HepG2 (cell line): ENCODE measurements around the gene MEI1. TPM values are rescaled to one million over a fixed set of nuclear protein-coding genes. Genes with fewer than 3 reads are reported as not detected.

Source experiments
- ATAC-seq: fragments of 200-7000 bp; cut with Tn5 transposase; 3 replicates; pipeline ENCODE4 v1.9.1; 2020; ENCODE audit warnings: mild to moderate bottlenecking, moderate library complexity
- BruUV-seq: library from RNA; stranded (reverse); fragments of 400-500 nt; replicated peaks from 2 replicates; lab custom pipeline; 2021; lab: Mats Ljungman, UMichigan
- CTCF ChIA-PET: fragments of 300-600 bp; formaldehyde crosslinking; extraction: SDS; loops from one replicate; lab custom pipeline; 2021; ENCODE audit warnings: low total read pairs, inconsistent platforms, low intra/inter-chr PET ratio; lab: Yijun Ruan, JAX
- POLR2A ChIA-PET: fragments of 350-600 bp; sonication (Branson Sonifier 250); formaldehyde crosslinking; loops from one replicate; lab custom pipeline; 2020; ENCODE audit warnings: antibody characterized with exemption, inconsistent platforms; lab: Yijun Ruan, JAX
- DNase-seq: peaks from one replicate; pipeline ENCODE4 v3.0.0-alpha.2; 2015; ENCODE audit warnings: low spot score
- FAIRE-seq: peaks from 3 replicates; lab custom pipeline; 2011; peaks lifted over from hg19 to GRCh38; lab: Jason Lieb, UNC
- H2AFZ ChIP-seq: one replicate; pipeline ENCODE4 v1.6.1; 2011; ENCODE audit warnings: low read length, inconsistent platforms
- H3K27ac ChIP-seq: fragments of 300-600 bp; 3 replicates; pipeline ENCODE4 v1.8.0; 2011; ENCODE audit warnings: mixed run types, mild to moderate bottlenecking, mixed read lengths, low read length, inconsistent platforms; ENCODE audit not compliant: insufficient read depth; ENCODE audit errors: extremely low read length
- H3K27me3 ChIP-seq, 2 experiments: fragments of 200-600 bp in 1 of 2; 2 replicates in 1 of 2; 3 replicates in 1 of 2; pipeline versions ENCODE4 v1.6.0 to v1.8.0; 2011; ENCODE audit warnings: low read length in 2 of 2, mild to moderate bottlenecking in 2 of 2, moderate library complexity in 2 of 2, inconsistent platforms in 1 of 2; ENCODE audit not compliant: insufficient read depth in 2 of 2, control insufficient read depth in 1 of 2
- H3K36me3 ChIP-seq, 2 experiments: fragments of 200-600 bp in 1 of 2; replicated peaks in 1 of 2; 2 replicates in 1 of 2; 3 replicates in 1 of 2; pipeline versions ENCODE4 v1.5.1 to v1.8.0; 2011; ENCODE audit warnings: low read length in 2 of 2, inconsistent platforms in 1 of 2; ENCODE audit not compliant: insufficient read depth in 2 of 2, control insufficient read depth in 1 of 2
- H3K4me1 ChIP-seq: 2 replicates; pipeline ENCODE4 v1.5.1; 2012; ENCODE audit warnings: low read length, inconsistent platforms; ENCODE audit not compliant: insufficient read depth
- H3K4me2 ChIP-seq: 2 replicates; pipeline ENCODE4 v1.6.0; 2011; ENCODE audit warnings: low read depth, low read length, inconsistent platforms
- H3K4me3 ChIP-seq, 3 experiments: fragments of 200-600 bp in 1 of 3; sonication (generic), shearing (Covaris generic) in 1 of 3; replicated peaks in 1 of 3; 2 replicates each; pipeline ENCODE4 v1.5.1; 2011 to 2016; ENCODE audit warnings: low read length in 3 of 3, inconsistent platforms in 2 of 3, low read depth in 2 of 3, mild to moderate bottlenecking in 2 of 3, control low read depth in 1 of 3, mixed read lengths in 1 of 3; ENCODE audit not compliant: insufficient read depth in 1 of 3
- H3K79me2 ChIP-seq: one replicate; pipeline ENCODE4 v1.6.1; 2011; ENCODE audit warnings: low read length, inconsistent platforms; ENCODE audit not compliant: insufficient read depth
- H3K9ac ChIP-seq: 2 replicates; pipeline ENCODE4 v1.6.0; 2011; ENCODE audit warnings: mild to moderate bottlenecking, low read depth, low read length, inconsistent platforms; ENCODE audit not compliant: insufficient read depth
- H3K9me3 ChIP-seq: 2 replicates; pipeline ENCODE4 v1.5.1; 2012; ENCODE audit warnings: mild to moderate bottlenecking, low read length
- H4K20me1 ChIP-seq: 2 replicates; pipeline ENCODE4 v1.6.0; 2011; ENCODE audit warnings: inconsistent platforms, mild to moderate bottlenecking, low read length, moderate library complexity; ENCODE audit not compliant: insufficient read depth
- FLYWCH1 ChIP-seq: sonication (generic); formaldehyde crosslinking; IDR thresholded peaks from 2 replicates; pipeline ENCODE4 v1.8.1; 2023; ENCODE audit warnings: mild to moderate bottlenecking, missing genetic modification reagents
- HOXA7 ChIP-seq: sonication (generic); formaldehyde crosslinking; IDR thresholded peaks from 2 replicates; pipeline ENCODE4 v1.8.1; 2022; ENCODE audit warnings: mild to moderate bottlenecking, missing genetic modification reagents, moderate library complexity
- NCOA2 ChIP-seq: sonication (generic); formaldehyde crosslinking; IDR thresholded peaks from 2 replicates; pipeline ENCODE4 v1.8.0; 2022; ENCODE audit warnings: inconsistent platforms
- PBX3 ChIP-seq: sonication (generic); formaldehyde crosslinking; IDR thresholded peaks from 2 replicates; pipeline ENCODE4 v1.8.1; 2023; ENCODE audit warnings: missing genetic modification reagents, inconsistent platforms, borderline replicate concordance
- RFX3 ChIP-seq: IDR thresholded peaks from 2 replicates; pipeline ENCODE4 v1.6.1; 2016; ENCODE audit warnings: missing biosample characterization, missing genetic modification reagents
- TRIM22 ChIP-seq: fragments of 450-650 bp; IDR thresholded peaks from 2 replicates; pipeline ENCODE4 v1.6.1; 2017
- ZMYM4 ChIP-seq: sonication (generic); formaldehyde crosslinking; IDR thresholded peaks from 2 replicates; pipeline ENCODE4 v1.8.1; 2023; ENCODE audit warnings: mild to moderate bottlenecking, missing genetic modification reagents
- ZNF343 ChIP-seq: sonication (generic); formaldehyde crosslinking; IDR thresholded peaks from 2 replicates; pipeline ENCODE4 v1.4.0; 2020; ENCODE audit warnings: mild to moderate bottlenecking, missing genetic modification reagents
- ZNF496 ChIP-seq: sonication (generic); formaldehyde crosslinking; IDR thresholded peaks from 2 replicates; pipeline ENCODE4 v1.8.1; 2023; ENCODE audit warnings: mild to moderate bottlenecking, moderate library complexity, missing genetic modification reagents; ENCODE audit not compliant: insufficient replicate concordance
- ZNF546 ChIP-seq: sonication (generic); formaldehyde crosslinking; conservative IDR thresholded peaks from 2 replicates; pipeline ENCODE4 v1.8.1; 2023; ENCODE audit warnings: mild to moderate bottlenecking, missing genetic modification reagents
- WGBS: methylation state at CpG from one replicate; pipeline ENCODE4 v1.1.6; 2017; ENCODE audit warnings: low lambda C conversion rate; 5-methylcytosine and 5-hydroxymethylcytosine counted together
- in situ Hi-C: cut with HindIII; loops from 2 replicates; pipeline ENCODE4 v1.10.0; 2017; ENCODE audit warnings: low pct_unique_long_range_greater_than_20kb; ENCODE audit not compliant: extremely low pct_ligation_motif_present
- intact Hi-C: fragments of 100-400 bp; cut with micrococcal nuclease; formaldehyde crosslinking; loops from one replicate; pipeline ENCODE4 v1.10.0; 2022; ENCODE audit not compliant: unreplicated experiment
- polyA plus RNA-seq, 8 experiments: library from polyadenylated mRNA; depleted of rRNA in 3 of 8; stranded (reverse) in 7 of 8; unstranded in 1 of 8; fragments of >200 nt; fragmentation: Illumina TruSeq in 4 of 8; extraction: Trizol in 4 of 8; gene quantifications; 2 replicates each; pipeline versions ENCODE4 v1.2.1 to v1.2.3, GENCODE V29; 2011 to 2016; ENCODE audit warnings: low read depth in 4 of 8, missing spikeins in 1 of 8, mixed read lengths in 1 of 8; ENCODE audit not compliant: insufficient read depth in 1 of 8
- total RNA-seq, 5 experiments: library from RNA; depleted of rRNA; stranded (reverse); fragments of >200 nt; fragmentation: Illumina TruSeq; extraction: Trizol; gene quantifications; 2 replicates each; pipeline ENCODE4 v1.2.3, GENCODE V29; 2016; ENCODE audit warnings: low read depth in 1 of 5
- TF ChIP-seq, protein P1 (sequence below): sonication (generic); formaldehyde crosslinking; conservative IDR thresholded peaks from 2 replicates; pipeline ENCODE4 v1.4.0; 2020; ENCODE audit warnings: missing genetic modification reagents
- TF ChIP-seq, protein P2 (sequence below): sonication (generic); formaldehyde crosslinking; IDR thresholded peaks from 2 replicates; pipeline ENCODE4 v1.4.0; 2020; ENCODE audit warnings: missing genetic modification reagents
- TF ChIP-seq, protein P3 (sequence below): sonication (generic); formaldehyde crosslinking; IDR thresholded peaks from 2 replicates; pipeline ENCODE4 v1.8.0; 2022; ENCODE audit warnings: mild to moderate bottlenecking, missing genetic modification reagents, moderate library complexity

Gene MEI1
- total and polyA plus RNA-seq, 2 of the 13 experiments (the other 11 are each of a cell fraction or from before 2014, with no cell fraction given): 0.75 to 1.9 TPM

GRCh38 chr22:41775338-41775737, 76.0 kb downstream of the MEI1 start:
- Histone ChIP-seq H3K36me3 (no peaks in the 10 kb centered on the region), H3K4me3 (no peak overlapping the region), H3K79me2 (no peaks in the 10 kb centered on the region), H3K27me3 (peaks cover 0 to under 1% of the 10 kb centered on the region in 2 experiments; a peak in 3 of 5 replicates), H3K9me3 (no peaks in the 10 kb centered on the region), H3K9ac (no peak overlapping the region), H3K27ac (no peak overlapping the region), H2AFZ (no peak overlapping the region), H3K4me2 (no peak overlapping the region), H3K4me1 (no peaks in the 10 kb centered on the region), H4K20me1 (no peaks in the 10 kb centered on the region)
- WGBS: 27% methylated on average over 5 of the region's 5 CpGs
- POLR2A ChIA-PET: no interaction called here
- in situ Hi-C loops (no loop called here), intact Hi-C loops (no loop called here)
- FAIRE-seq (no peak), DNase-seq (no peak), ATAC-seq (no peak)
- TF ChIP-seq ZNF546 (no peak), ZMYM4 (CRISPR knock-in tag) (no peak), NCOA2 (no peak), ZNF343 (no peak), HOXA7 (CRISPR knock-in tag) (no peak), TRIM22 (no peak), FLYWCH1 (no peak), PBX3 (CRISPR knock-in tag) (no peak), ZNF496 (CRISPR knock-in tag) (no peak), RFX3 (CRISPR knock-in tag) (no peak)
- TF ChIP-seq, protein P1, sequence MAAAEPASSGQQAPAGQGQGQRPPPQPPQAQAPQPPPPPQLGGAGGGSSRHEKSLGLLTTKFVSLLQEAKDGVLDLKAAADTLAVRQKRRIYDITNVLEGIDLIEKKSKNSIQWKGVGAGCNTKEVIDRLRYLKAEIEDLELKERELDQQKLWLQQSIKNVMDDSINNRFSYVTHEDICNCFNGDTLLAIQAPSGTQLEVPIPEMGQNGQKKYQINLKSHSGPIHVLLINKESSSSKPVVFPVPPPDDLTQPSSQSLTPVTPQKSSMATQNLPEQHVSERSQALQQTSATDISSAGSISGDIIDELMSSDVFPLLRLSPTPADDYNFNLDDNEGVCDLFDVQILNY (CRISPR knock-in tag): no peak
- TF ChIP-seq, protein P2, sequence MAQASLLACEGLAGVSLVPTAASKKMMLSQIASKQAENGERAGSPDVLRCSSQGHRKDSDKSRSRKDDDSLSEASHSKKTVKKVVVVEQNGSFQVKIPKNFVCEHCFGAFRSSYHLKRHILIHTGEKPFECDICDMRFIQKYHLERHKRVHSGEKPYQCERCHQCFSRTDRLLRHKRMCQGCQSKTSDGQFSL: no peak
- TF ChIP-seq, protein P3, sequence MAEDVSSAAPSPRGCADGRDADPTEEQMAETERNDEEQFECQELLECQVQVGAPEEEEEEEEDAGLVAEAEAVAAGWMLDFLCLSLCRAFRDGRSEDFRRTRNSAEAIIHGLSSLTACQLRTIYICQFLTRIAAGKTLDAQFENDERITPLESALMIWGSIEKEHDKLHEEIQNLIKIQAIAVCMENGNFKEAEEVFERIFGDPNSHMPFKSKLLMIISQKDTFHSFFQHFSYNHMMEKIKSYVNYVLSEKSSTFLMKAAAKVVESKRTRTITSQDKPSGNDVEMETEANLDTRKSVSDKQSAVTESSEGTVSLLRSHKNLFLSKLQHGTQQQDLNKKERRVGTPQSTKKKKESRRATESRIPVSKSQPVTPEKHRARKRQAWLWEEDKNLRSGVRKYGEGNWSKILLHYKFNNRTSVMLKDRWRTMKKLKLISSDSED: no peak
- BruUV-seq: no TSS peak
- CTCF ChIA-PET: no interaction called here
